Measurements from ENCODE around the gene BMERB1. TPM values are rescaled to one million over a fixed set of nuclear protein-coding genes. Genes with fewer than 3 reads are reported as not detected.
"Not testable (repeated sequence)": the region's sequence is repeated elsewhere in the genome, so short reads cannot be mapped to it uniquely, and the experiment has no call there.

BMERB1 gene
- total RNA-seq, 1 experiment from 2014 or later, result 12.4 TPM

- no peak for DNase-seq (ENCODE audit: low read depth, low spot score)
- in situ Hi-C loops (cut with HindIII; ENCODE audit: low pct_unique_long_range_greater_than_20kb, low sequenced_read_pairs), result no loop called here
Observed at GRCh38 chr16:15417197-15417596, 17.2 kb upstream of the BMERB1 start.

- no peak for DNase-seq (ENCODE audit: low read depth, low spot score)
- in situ Hi-C loops (cut with HindIII; ENCODE audit: low pct_unique_long_range_greater_than_20kb, low sequenced_read_pairs), result no loop called here
Observed at GRCh38 chr16:15418206-15418605, 16.2 kb upstream of the BMERB1 start.

- in situ Hi-C loops (cut with HindIII; ENCODE audit: low pct_unique_long_range_greater_than_20kb, low sequenced_read_pairs); DNase-seq (ENCODE audit: low read depth, low spot score): not testable (repeated sequence)
Observed at GRCh38 chr16:15421696-15422095, 12.7 kb upstream of the BMERB1 start.

- in situ Hi-C loops (cut with HindIII; ENCODE audit: low pct_unique_long_range_greater_than_20kb, low sequenced_read_pairs), result no loop called here
Observed at GRCh38 chr16:15422222-15422621, 12.2 kb upstream of the BMERB1 start.

GRCh38 chr16:15425861-15426260 lies 8.5 kb upstream of the BMERB1 start:
- in situ Hi-C loops (cut with HindIII; ENCODE audit: low pct_unique_long_range_greater_than_20kb, low sequenced_read_pairs), result no loop called here
- DNase-seq (ENCODE audit: low read depth, low spot score), result no peak

More at GRCh38 chr16:15422222-15422621, 12.2 kb upstream of the BMERB1 start:
- DNase-seq (ENCODE audit: low read depth, low spot score), result no peak

- in situ Hi-C loops (cut with HindIII; ENCODE audit: low pct_unique_long_range_greater_than_20kb, low sequenced_read_pairs), result no loop called here
- DNase-seq (ENCODE audit: low read depth, low spot score), result no peak
Observed at GRCh38 chr16:15426796-15427195, 7.6 kb upstream of the BMERB1 start.

GRCh38 chr16:15427648-15428239 lies 6.6 kb upstream of the BMERB1 start:
- in situ Hi-C loops (cut with HindIII; ENCODE audit: low pct_unique_long_range_greater_than_20kb, low sequenced_read_pairs), result no loop called here
- peak; percentile 64 for DNase-seq (ENCODE audit: low read depth, low spot score)

GRCh38 chr16:15430884-15431283 lies 3.5 kb upstream of the BMERB1 start:
- in situ Hi-C loops (cut with HindIII; ENCODE audit: low pct_unique_long_range_greater_than_20kb, low sequenced_read_pairs), result not testable (repeated sequence)

GRCh38 chr16:15434079-15434424 lies 336 bp upstream of the BMERB1 start:
- in situ Hi-C loops (cut with HindIII; ENCODE audit: low pct_unique_long_range_greater_than_20kb, low sequenced_read_pairs), result no loop called here
- DNase-seq (ENCODE audit: low read depth, low spot score), result no peak

More at GRCh38 chr16:15430884-15431283, 3.5 kb upstream of the BMERB1 start:
- DNase-seq (ENCODE audit: low read depth, low spot score), result not testable (repeated sequence)

- DNase-seq (ENCODE audit: low read depth, low spot score), result no peak
- in situ Hi-C loops (cut with HindIII; ENCODE audit: low pct_unique_long_range_greater_than_20kb, low sequenced_read_pairs), result no loop called here
Observed at GRCh38 chr16:15435216-15435864, 952 bp downstream of the BMERB1 start.

- no peak for DNase-seq (ENCODE audit: low read depth, low spot score)
- in situ Hi-C loops (cut with HindIII; ENCODE audit: low pct_unique_long_range_greater_than_20kb, low sequenced_read_pairs), result no loop called here
Observed at GRCh38 chr16:15439102-15439501, 4.7 kb downstream of the BMERB1 start.

- in situ Hi-C loops (cut with HindIII; ENCODE audit: low pct_unique_long_range_greater_than_20kb, low sequenced_read_pairs), result no loop called here
- DNase-seq (ENCODE audit: low read depth, low spot score), result no peak
Observed at GRCh38 chr16:15439521-15439920, 5.1 kb downstream of the BMERB1 start.

GRCh38 chr16:15440852-15441251 lies 6.5 kb downstream of the BMERB1 start:
- in situ Hi-C loops (cut with HindIII; ENCODE audit: low pct_unique_long_range_greater_than_20kb, low sequenced_read_pairs), result no loop called here
- DNase-seq (ENCODE audit: low read depth, low spot score), result no peak

GRCh38 chr16:15442140-15442539 lies 7.8 kb downstream of the BMERB1 start:
- in situ Hi-C loops (cut with HindIII; ENCODE audit: low pct_unique_long_range_greater_than_20kb, low sequenced_read_pairs); DNase-seq (ENCODE audit: low read depth, low spot score): not testable (repeated sequence)

GRCh38 chr16:15443753-15444152 lies 9.4 kb downstream of the BMERB1 start:
- in situ Hi-C loops (cut with HindIII; ENCODE audit: low pct_unique_long_range_greater_than_20kb, low sequenced_read_pairs), result no loop called here
- DNase-seq (ENCODE audit: low read depth, low spot score), result no peak

- DNase-seq (ENCODE audit: low read depth, low spot score), result no peak
- in situ Hi-C loops (cut with HindIII; ENCODE audit: low pct_unique_long_range_greater_than_20kb, low sequenced_read_pairs), result no loop called here
Observed at GRCh38 chr16:15444264-15444663, 9.9 kb downstream of the BMERB1 start.

- in situ Hi-C loops (cut with HindIII; ENCODE audit: low pct_unique_long_range_greater_than_20kb, low sequenced_read_pairs), result no loop called here
- no peak for DNase-seq (ENCODE audit: low read depth, low spot score)
Observed at GRCh38 chr16:15445450-15445849, 11.1 kb downstream of the BMERB1 start.

- DNase-seq (ENCODE audit: low read depth, low spot score), result no peak
- in situ Hi-C loops (cut with HindIII; ENCODE audit: low pct_unique_long_range_greater_than_20kb, low sequenced_read_pairs), result no loop called here
Observed at GRCh38 chr16:15446901-15447300, 12.5 kb downstream of the BMERB1 start.

- in situ Hi-C loops (cut with HindIII; ENCODE audit: low pct_unique_long_range_greater_than_20kb, low sequenced_read_pairs), result no loop called here
- no peak for DNase-seq (ENCODE audit: low read depth, low spot score)
Observed at GRCh38 chr16:15450624-15451023, 16.2 kb downstream of the BMERB1 start.
